WTC11 (cell line): ENCODE measurements around the gene KRT82. TPM values are rescaled to one million over a fixed set of nuclear protein-coding genes. Genes with fewer than 3 reads are reported as not detected.

Source experiments
- ATAC-seq: fragments of 200-7000 bp; cut with Tn5 transposase; 2 replicates; pipeline ENCODE4 v1.10.0; 2021; ENCODE audit warnings: mild to moderate bottlenecking, moderate library complexity
- CTCF ChIA-PET: fragments of 300-600 bp; sonication (Branson Sonifier 250); formaldehyde crosslinking; loops from one replicate; lab custom pipeline; 2021; ENCODE audit warnings: antibody characterized with exemption; lab: Charles Lee
- POLR2A ChIA-PET: fragments of 350-600 bp; sonication (Branson Sonifier 250); formaldehyde crosslinking; loops from one replicate; lab custom pipeline; 2021; ENCODE audit warnings: antibody characterized with exemption; lab: Charles Lee
- DNase-seq: peaks from one replicate; pipeline ENCODE4 v3.0.0; 2021; ENCODE audit warnings: low spot score
- H3K27ac Mint-ChIP-seq: 2 replicates; pipeline ENCODE4 v1.8.0; 2021; ENCODE audit warnings: mixed read lengths
- H3K27me3 Mint-ChIP-seq: 2 replicates; pipeline ENCODE4 v1.8.0; 2021; ENCODE audit warnings: low read depth, mild to moderate bottlenecking, moderate library complexity, mixed read lengths
- H3K36me3 Mint-ChIP-seq: 2 replicates; pipeline ENCODE4 v1.8.0; 2021; ENCODE audit warnings: mixed read lengths
- H3K4me1 Mint-ChIP-seq: 2 replicates; pipeline ENCODE4 v1.8.0; 2022; ENCODE audit warnings: mixed read lengths
- H3K4me3 Mint-ChIP-seq: 2 replicates; pipeline ENCODE4 v1.8.0; 2021; ENCODE audit warnings: mild to moderate bottlenecking, moderate library complexity, mixed read lengths
- H3K9me3 Mint-ChIP-seq: 2 replicates; pipeline ENCODE4 v1.8.0; 2021; ENCODE audit warnings: mixed read lengths
- ATF2 ChIP-seq: sonication (generic); formaldehyde crosslinking; IDR thresholded peaks from 2 replicates; pipeline ENCODE4 v1.8.1; 2022; ENCODE audit warnings: low read depth, missing genetic modification reagents, borderline replicate concordance
- ATF6 ChIP-seq: sonication (generic); formaldehyde crosslinking; IDR thresholded peaks from 2 replicates; pipeline ENCODE4 v1.8.1; 2023; ENCODE audit warnings: mild to moderate bottlenecking, missing genetic modification reagents
- CTCF ChIP-seq: fragments of 200-600 bp; IDR thresholded peaks from 2 replicates; pipeline ENCODE4 v1.8.0; 2022; ENCODE audit warnings: antibody characterized with exemption
- E2F1 ChIP-seq: sonication (generic); formaldehyde crosslinking; IDR thresholded peaks from 2 replicates; pipeline ENCODE4 v1.8.0; 2022; ENCODE audit warnings: mild to moderate bottlenecking, missing genetic modification reagents
- FOXK1 ChIP-seq: sonication (generic); formaldehyde crosslinking; IDR thresholded peaks from 2 replicates; pipeline ENCODE4 v1.8.0; 2022; ENCODE audit warnings: mild to moderate bottlenecking, moderate library complexity, missing genetic modification reagents
- FOXP1 ChIP-seq: sonication (generic); formaldehyde crosslinking; IDR thresholded peaks from 2 replicates; pipeline ENCODE4 v1.8.0; 2022; ENCODE audit warnings: missing genetic modification reagents, mild to moderate bottlenecking, moderate library complexity, borderline replicate concordance
- GABPB1 ChIP-seq: sonication (generic); formaldehyde crosslinking; IDR thresholded peaks from 2 replicates; pipeline ENCODE4 v1.8.1; 2023; ENCODE audit warnings: mild to moderate bottlenecking, missing genetic modification reagents
- HMGXB4 ChIP-seq: sonication (generic); formaldehyde crosslinking; IDR thresholded peaks from 2 replicates; pipeline ENCODE4 v1.8.1; 2023; ENCODE audit warnings: mild to moderate bottlenecking, moderate library complexity, missing genetic modification reagents
- MXD4 ChIP-seq: fragments of 250-450 bp; sonication (Bioruptor Pico); IDR thresholded peaks from 2 replicates; pipeline ENCODE4 v1.8.0; 2021; ENCODE audit warnings: mild to moderate bottlenecking, moderate library complexity, borderline replicate concordance
- NR3C1 ChIP-seq: sonication (generic); formaldehyde crosslinking; conservative IDR thresholded peaks from 2 replicates; pipeline ENCODE4 v1.8.1; 2023; ENCODE audit warnings: low read depth, mild to moderate bottlenecking, missing genetic modification reagents
- PRDM15 ChIP-seq: sonication (generic); formaldehyde crosslinking; IDR thresholded peaks from 2 replicates; pipeline ENCODE4 v1.8.0; 2022; ENCODE audit warnings: missing genetic modification reagents
- SMAD4 ChIP-seq: sonication (generic); formaldehyde crosslinking; IDR thresholded peaks from 2 replicates; pipeline ENCODE4 v1.8.0; 2022; ENCODE audit warnings: mild to moderate bottlenecking, missing genetic modification reagents
- TCF7 ChIP-seq: sonication (generic); formaldehyde crosslinking; IDR thresholded peaks from 2 replicates; pipeline ENCODE4 v1.8.0; 2022; ENCODE audit warnings: mild to moderate bottlenecking, low read depth, missing genetic modification reagents, moderate library complexity
- USF1 ChIP-seq: sonication (generic); formaldehyde crosslinking; IDR thresholded peaks from 2 replicates; pipeline ENCODE4 v1.8.0; 2022; ENCODE audit warnings: mild to moderate bottlenecking, missing genetic modification reagents
- ZNF219 ChIP-seq: sonication (generic); formaldehyde crosslinking; IDR thresholded peaks from 2 replicates; pipeline ENCODE4 v1.8.0; 2023; ENCODE audit warnings: missing genetic modification reagents, mild to moderate bottlenecking, borderline replicate concordance
- ZNF232 ChIP-seq: sonication (generic); formaldehyde crosslinking; IDR thresholded peaks from 2 replicates; pipeline ENCODE4 v1.8.0; 2022; ENCODE audit warnings: mild to moderate bottlenecking, missing genetic modification reagents
- ZNF263 ChIP-seq: sonication (generic); formaldehyde crosslinking; IDR thresholded peaks from 2 replicates; pipeline ENCODE4 v1.8.1; 2022; ENCODE audit warnings: low read depth, mild to moderate bottlenecking, moderate library complexity, missing genetic modification reagents
- ZNF396 ChIP-seq: fragments of 250-450 bp; sonication (Bioruptor Pico); IDR thresholded peaks from 2 replicates; pipeline ENCODE4 v1.8.0; 2021; ENCODE audit warnings: mild to moderate bottlenecking, moderate library complexity, borderline replicate concordance
- total RNA-seq: library from RNA; stranded (reverse); gene quantifications from 3 replicates; pipeline ENCODE4 v1.2.3, GENCODE V29; 2021

Gene KRT82
- total RNA-seq, 1 experiment from 2014 or later, result not detected

- no peak overlapping the region for H3K4me3 Mint-ChIP-seq
- DNase-seq (peak; percentile 70), ATAC-seq (peak; percentile 57)
- 0 out of 2 replicates have a peak, but pooled peaks have one; percentile 11 for TF ChIP-seq FOXP1
- TF ChIP-seq E2F1 (CRISPR knock-in tag), result no peak
- TF ChIP-seq SMAD4 (CRISPR knock-in tag), result no peak
- TF ChIP-seq USF1 (CRISPR knock-in tag), result no peak
- TF ChIP-seq ZNF396 (CRISPR knock-in tag), result no peak
- TF ChIP-seq ZNF263 (CRISPR knock-in tag), result peak; percentile 58; the same call in 1 of the 2 replicates
- 0 out of 2 replicates have a peak, but pooled peaks have one; percentile 38 for TF ChIP-seq CTCF
- no peak overlapping the region for H3K27ac Mint-ChIP-seq
- peaks cover 4% of the 10 kb centered on the region; the same call in 1 of the 2 replicates for H3K4me1 Mint-ChIP-seq
- no peaks in the 10 kb centered on the region for H3K36me3 Mint-ChIP-seq
- ChIA-PET POLR2A (no interaction called here), CTCF (interaction anchor here (0.6 to 2.4 kb wide), 19 partner anchors 10 to 590 kb away, joined by 3 to 19 read pairs (median 3); no protein-coding TSS in a partner anchor)
- H3K9me3 Mint-ChIP-seq, result no peaks in the 10 kb centered on the region
- peaks cover 4% of the 10 kb centered on the region; the same call in 1 of the 2 replicates for H3K27me3 Mint-ChIP-seq
These were observed 15.2 kb downstream of the KRT82 start for GRCh38 chr12:52390739-52391617.

- H3K9me3 Mint-ChIP-seq, result no peaks in the 10 kb centered on the region
- no peak overlapping the region for H3K4me3 Mint-ChIP-seq
- TF ChIP-seq MXD4 (CRISPR knock-in tag), result no peak
- TF ChIP-seq HMGXB4 (CRISPR knock-in tag), result no peak
- TF ChIP-seq ZNF232 (CRISPR knock-in tag), result no peak
- TF ChIP-seq ZNF219, result no peak
- no peak for TF ChIP-seq FOXK1 (CRISPR knock-in tag)
- no peak for TF ChIP-seq NR3C1 (CRISPR knock-in tag)
- TF ChIP-seq GABPB1, result no peak
- no peak for TF ChIP-seq ATF2 (CRISPR knock-in tag)
- no peak for TF ChIP-seq ATF6 (CRISPR knock-in tag)
- TF ChIP-seq TCF7 (CRISPR knock-in tag), result no peak
- TF ChIP-seq PRDM15 (CRISPR knock-in tag), result no peak
These were observed 16.6 kb downstream of the KRT82 start for GRCh38 chr12:52389313-52390207.

More at GRCh38 chr12:52389313-52390207, 16.6 kb downstream of the KRT82 start:
- DNase-seq, result no peak
- Mint-ChIP-seq H3K27ac (no peak overlapping the region), H3K4me1 (peaks cover 4% of the 10 kb centered on the region; the same call in 1 of the 2 replicates), H3K27me3 (no peaks in the 10 kb centered on the region), H3K36me3 (no peaks in the 10 kb centered on the region)
- CTCF ChIA-PET, result interaction anchor here (1.2 to 2.3 kb wide), 3 partner anchors 17 to 490 kb away, joined by 3 to 13 read pairs (median 4); no protein-coding TSS in a partner anchor
- POLR2A ChIA-PET, result no interaction called here
- peak; percentile 54; the same call in 1 of the 2 replicates for ATAC-seq
